ENCODE measurements around the gene OR2B2. TPM values are rescaled to one million over a fixed set of nuclear protein-coding genes. Genes with fewer than 3 reads are reported as not detected.

Gene OR2B2
- total RNA-seq, 1 donor from 2014 or later: not detected

GRCh38 chr6:27862396-27863066, 49.7 kb downstream of the OR2B2 start:
- no peak for TF ChIP-seq CTCF (IDR thresholded peaks at IDR 0.05; ENCODE audit: unreplicated experiment)
- no peak for DNase-seq (ENCODE audit: low spot score, unreplicated experiment)
- Mint-ChIP-seq H3K4me3 (ENCODE audit: low read depth) (no peak overlapping the region), H3K27ac (peak overlapping the region; percentile 28), H3K4me1 (ENCODE audit: low read depth) (peaks cover 8% of the 10 kb centered on the region), H3K9me3 (ENCODE audit: low read depth) (peaks cover 11% of the 10 kb centered on the region), H3K27me3 (no peaks in the 10 kb centered on the region), H3K36me3 (ENCODE audit: insufficient read depth) (peaks cover 10% of the 10 kb centered on the region)

GRCh38 chr6:27861861-27862260, 50.3 kb downstream of the OR2B2 start:
- TF ChIP-seq CTCF (IDR thresholded peaks at IDR 0.05; ENCODE audit: unreplicated experiment): no peak
- H3K36me3 Mint-ChIP-seq (ENCODE audit: insufficient read depth): peaks cover 10% of the 10 kb centered on the region
- DNase-seq (ENCODE audit: low spot score, unreplicated experiment): no peak
- H3K27me3 Mint-ChIP-seq: no peaks in the 10 kb centered on the region
- H3K9me3 Mint-ChIP-seq (ENCODE audit: low read depth): peaks cover 11% of the 10 kb centered on the region
- H3K4me1 Mint-ChIP-seq (ENCODE audit: low read depth): peaks cover 7% of the 10 kb centered on the region
- H3K4me3 Mint-ChIP-seq (ENCODE audit: low read depth): no peak overlapping the region
- no peak overlapping the region for H3K27ac Mint-ChIP-seq

- no peak for DNase-seq (ENCODE audit: low spot score, unreplicated experiment)
- TF ChIP-seq CTCF (IDR thresholded peaks at IDR 0.05; ENCODE audit: unreplicated experiment): no peak
- no peak overlapping the region for H3K4me3 Mint-ChIP-seq (ENCODE audit: low read depth)
- peaks cover 5% of the 10 kb centered on the region for H3K4me1 Mint-ChIP-seq (ENCODE audit: low read depth)
- peaks cover 11% of the 10 kb centered on the region for H3K9me3 Mint-ChIP-seq (ENCODE audit: low read depth)
- no peak overlapping the region for H3K27ac Mint-ChIP-seq
- no peaks in the 10 kb centered on the region for H3K27me3 Mint-ChIP-seq
- H3K36me3 Mint-ChIP-seq (ENCODE audit: insufficient read depth): peaks cover 10% of the 10 kb centered on the region
These were observed 50.8 kb downstream of the OR2B2 start for GRCh38 chr6:27861276-27861840.

Other genes starting within 250 kb of the OR2B2 start
- not detected in 2 replicates for gene OR2B6, start 44.8 kb upstream of the OR2B2 start, total RNA-seq
- 9.7 TPM in 2 replicates for gene ZNF165, start 168.2 kb upstream of the OR2B2 start, total RNA-seq
- 19.6 and 20.2 TPM in 2 replicates for gene ZSCAN16, start 212.2 kb upstream of the OR2B2 start, total RNA-seq
- 45.2 and 47.6 TPM in 2 replicates for gene ZKSCAN8, start 229.5 kb upstream of the OR2B2 start, total RNA-seq